ENCODE results near the gene ZNF768.

Gene ZNF768

DNA sequence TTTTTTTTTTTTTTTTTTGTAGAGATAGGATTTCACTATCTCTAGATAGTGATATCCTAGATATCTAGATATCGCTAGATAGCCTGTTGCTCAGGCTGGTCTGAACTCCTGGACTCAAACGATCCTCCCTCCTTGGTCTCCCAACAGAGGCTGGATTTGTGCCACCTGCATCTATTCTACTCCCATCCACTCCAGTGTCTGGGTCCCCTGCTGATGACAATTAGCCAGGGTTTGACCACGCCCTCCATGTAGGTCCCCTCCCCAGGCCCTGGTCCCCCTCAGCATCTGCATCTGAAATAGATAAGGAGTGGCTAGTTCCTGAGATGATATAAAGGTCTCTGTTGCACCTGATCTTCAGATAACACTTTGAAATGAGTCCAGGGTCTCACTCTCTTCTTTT, 42.9 kb upstream of the ZNF768 start:
- no CpG with 5 or more reads among the region's 3 CpGs for WGBS (ENCODE audit: extremely low coverage, insufficient coverage, low lambda C conversion rate)
- no peak overlapping the region for H2BK5ac ChIP-seq (ENCODE audit: low read length)

DNA sequence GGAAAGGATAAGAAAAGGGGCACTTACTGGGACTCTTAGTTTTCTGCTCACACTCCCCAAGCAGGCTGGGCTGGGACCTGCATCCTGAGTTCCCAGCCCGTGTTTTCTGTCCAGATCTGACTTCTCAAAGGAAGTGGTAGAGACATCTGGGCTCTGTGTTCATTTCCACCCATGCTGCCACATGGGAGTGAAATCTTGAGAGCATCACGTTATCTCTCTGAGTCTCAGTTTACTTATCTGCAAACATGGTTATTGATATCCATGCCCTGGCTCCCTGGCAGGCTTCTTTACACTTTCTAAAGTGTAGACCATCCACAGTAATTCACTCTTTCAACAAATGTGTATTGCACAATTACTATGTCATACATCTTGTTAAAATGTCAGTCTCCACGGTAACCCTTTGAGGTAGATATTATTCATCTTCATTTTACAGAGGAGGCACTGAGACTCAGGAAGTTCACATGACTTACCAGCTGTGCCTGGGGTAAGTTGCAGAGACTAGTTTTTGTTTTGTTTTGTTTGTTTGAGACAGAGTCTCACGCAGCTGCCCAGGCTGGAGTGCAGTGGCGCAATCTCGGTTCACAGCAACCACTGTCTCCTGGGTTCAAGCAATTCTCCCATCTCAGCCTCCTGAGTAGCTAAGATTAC, 41.7 kb upstream of the ZNF768 start:
- Histone ChIP-seq H3K9ac (ENCODE audit: low read length) (no peak overlapping the region), H2BK5ac (ENCODE audit: low read length) (no peak overlapping the region), H3K27ac (ENCODE audit: low read depth, low read length) (no peak overlapping the region), H2BK120ac (ENCODE audit: low read depth, low read length) (no peak overlapping the region), H3K79me1 (ENCODE audit: low read length) (no peaks in the 10 kb centered on the region), H3K23ac (ENCODE audit: low read length) (no peak overlapping the region), H2BK15ac (replicated peaks; ENCODE audit: low read depth) (no peak overlapping the region), H3K27me3 (ENCODE audit: insufficient read depth, low read length, poor library complexity) (no peaks in the 10 kb centered on the region), H3K4me1 (ENCODE audit: control insufficient read depth, low read depth, low read length) (no peaks in the 10 kb centered on the region), H3K79me2 (ENCODE audit: control insufficient read depth, insufficient read depth, low read length) (no peaks in the 10 kb centered on the region), H2AK5ac (ENCODE audit: low read length) (no peak overlapping the region), H3K18ac (ENCODE audit: low read length) (no peak overlapping the region), H3K4ac (ENCODE audit: low read depth, low read length) (no peak overlapping the region), H3K56ac (ENCODE audit: low read length) (no peak overlapping the region), H3K4me3 (ENCODE audit: low read length) (no peak overlapping the region), H3K4me2 (ENCODE audit: low read length) (no peak overlapping the region), H4K5ac (ENCODE audit: low read length) (no peak overlapping the region), H3K36me3 (ENCODE audit: control insufficient read depth, insufficient read depth, low read length) (no peaks in the 10 kb centered on the region), H4K8ac (ENCODE audit: low read depth, low read length) (no peak overlapping the region)
- DNase-seq, result no peak
- no CpG with 5 or more reads among the region's 6 CpGs for WGBS (ENCODE audit: extremely low coverage, insufficient coverage, low lambda C conversion rate)

More for the DNA sequence above, 42.9 kb upstream of the ZNF768 start:
- Histone ChIP-seq H3K79me2 (ENCODE audit: control insufficient read depth, insufficient read depth, low read length) (no peaks in the 10 kb centered on the region), H3K23ac (ENCODE audit: low read length) (no peak overlapping the region), H3K36me3 (ENCODE audit: control insufficient read depth, insufficient read depth, low read length) (no peaks in the 10 kb centered on the region), H3K4me3 (ENCODE audit: low read length) (no peak overlapping the region), H3K4me1 (ENCODE audit: control insufficient read depth, low read depth, low read length) (no peaks in the 10 kb centered on the region), H4K5ac (ENCODE audit: low read length) (no peak overlapping the region), H3K27me3 (ENCODE audit: insufficient read depth, low read length, poor library complexity) (no peaks in the 10 kb centered on the region), H3K79me1 (ENCODE audit: low read length) (no peaks in the 10 kb centered on the region), H3K18ac (ENCODE audit: low read length) (no peak overlapping the region), H2BK120ac (ENCODE audit: low read depth, low read length) (no peak overlapping the region), H3K4ac (ENCODE audit: low read depth, low read length) (no peak overlapping the region), H3K56ac (ENCODE audit: low read length) (no peak overlapping the region), H2BK15ac (replicated peaks; ENCODE audit: low read depth) (no peak overlapping the region), H3K4me2 (ENCODE audit: low read length) (no peak overlapping the region), H2AK5ac (ENCODE audit: low read length) (no peak overlapping the region), H3K9ac (ENCODE audit: low read length) (no peak overlapping the region), H4K8ac (ENCODE audit: low read depth, low read length) (no peak overlapping the region), H3K27ac (ENCODE audit: low read depth, low read length) (no peak overlapping the region)
- no peak for DNase-seq

DNA sequence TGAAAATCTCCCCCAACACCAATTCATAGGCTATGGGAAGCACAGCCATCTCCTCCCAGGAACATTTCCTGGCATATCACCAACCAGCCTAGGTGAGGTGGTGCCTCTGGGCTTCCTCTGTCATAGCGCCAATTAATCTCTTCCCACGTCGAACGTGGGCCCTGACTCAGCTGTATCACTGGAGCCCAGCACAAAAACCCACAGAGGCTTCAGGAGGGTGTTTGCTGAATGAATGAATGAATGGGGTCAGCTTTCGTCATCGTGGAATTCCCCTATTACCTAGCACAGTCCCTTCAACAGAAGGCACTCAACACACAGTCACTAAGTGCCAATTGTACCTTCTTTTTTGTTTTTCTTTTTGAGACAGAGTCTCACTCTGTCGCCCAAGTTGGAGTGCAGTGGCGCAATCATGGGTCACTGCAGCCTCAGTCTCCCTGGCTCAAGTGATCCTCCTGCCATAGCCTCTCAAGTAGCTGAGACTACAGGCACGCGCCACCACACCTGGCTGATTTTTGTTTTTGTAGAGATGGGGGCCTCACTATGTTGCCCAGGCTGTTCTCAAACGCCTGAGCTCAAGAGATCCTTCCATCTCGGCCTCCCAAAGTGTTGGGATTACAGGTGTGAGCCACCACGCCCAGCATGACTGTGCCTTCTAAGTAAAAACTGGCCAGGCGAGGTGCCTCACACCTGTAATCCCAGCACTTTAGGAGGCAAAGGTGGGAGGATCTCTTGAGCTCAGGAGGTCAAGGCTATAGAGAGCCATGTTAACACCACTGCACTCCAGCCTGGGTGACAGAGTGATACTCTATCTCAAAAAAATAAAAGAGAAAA, 41.0 kb upstream of the ZNF768 start:
- H3K23ac ChIP-seq (ENCODE audit: low read length), result no peak overlapping the region
- no peaks in the 10 kb centered on the region for H3K4me1 ChIP-seq (ENCODE audit: control insufficient read depth, low read depth, low read length)
- H2BK120ac ChIP-seq (ENCODE audit: low read depth, low read length), result no peak overlapping the region
- no peak overlapping the region for H3K27ac ChIP-seq (ENCODE audit: low read depth, low read length)
- H3K79me1 ChIP-seq (ENCODE audit: low read length), result no peaks in the 10 kb centered on the region
- no peak overlapping the region for H3K4me2 ChIP-seq (ENCODE audit: low read length)
- H4K8ac ChIP-seq (ENCODE audit: low read depth, low read length), result no peak overlapping the region
- no peak overlapping the region for H3K4me3 ChIP-seq (ENCODE audit: low read length)
- H3K4ac ChIP-seq (ENCODE audit: low read depth, low read length), result no peak overlapping the region
- no peak overlapping the region for H3K9ac ChIP-seq (ENCODE audit: low read length)
- H3K79me2 ChIP-seq (ENCODE audit: control insufficient read depth, insufficient read depth, low read length), result no peaks in the 10 kb centered on the region
- H3K56ac ChIP-seq (ENCODE audit: low read length), result no peak overlapping the region
- DNase-seq, result no peak
- no peak overlapping the region for H3K18ac ChIP-seq (ENCODE audit: low read length)
- H2BK5ac ChIP-seq (ENCODE audit: low read length), result no peak overlapping the region
- H2AK5ac ChIP-seq (ENCODE audit: low read length), result no peak overlapping the region
- WGBS (ENCODE audit: extremely low coverage, insufficient coverage, low lambda C conversion rate), result no CpG with 5 or more reads among the region's 14 CpGs
- no peaks in the 10 kb centered on the region for H3K36me3 ChIP-seq (ENCODE audit: control insufficient read depth, insufficient read depth, low read length)
- no peaks in the 10 kb centered on the region for H3K27me3 ChIP-seq (ENCODE audit: insufficient read depth, low read length, poor library complexity)
- H4K5ac ChIP-seq (ENCODE audit: low read length), result no peak overlapping the region
- no peak overlapping the region for H2BK15ac ChIP-seq (replicated peaks; ENCODE audit: low read depth)

DNA sequence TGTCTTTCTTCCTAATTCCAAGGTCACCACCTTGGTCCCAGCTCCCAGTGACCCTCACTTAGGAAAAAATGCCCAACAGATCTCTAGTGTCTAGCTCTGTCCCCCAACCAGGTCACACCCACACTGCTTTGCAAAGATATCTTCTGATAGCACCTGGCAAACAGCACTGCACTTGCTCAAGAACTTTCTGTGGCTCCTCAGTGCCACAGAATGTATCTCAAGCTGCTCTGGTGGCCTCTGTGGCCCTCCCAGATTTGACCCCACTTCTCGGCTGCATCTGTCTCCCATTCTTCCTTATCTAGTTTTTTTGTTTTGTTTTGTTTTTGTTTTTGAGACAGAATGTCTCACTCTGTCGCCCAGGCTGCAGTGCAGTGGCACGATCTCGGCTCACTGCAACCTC, 40.2 kb upstream of the ZNF768 start:
- H3K79me2 ChIP-seq (ENCODE audit: control insufficient read depth, insufficient read depth, low read length), result no peaks in the 10 kb centered on the region
- H3K4me3 ChIP-seq (ENCODE audit: low read length), result no peak overlapping the region
- no peaks in the 10 kb centered on the region for H3K36me3 ChIP-seq (ENCODE audit: control insufficient read depth, insufficient read depth, low read length)
- no peak overlapping the region for H4K8ac ChIP-seq (ENCODE audit: low read depth, low read length)
- H3K79me1 ChIP-seq (ENCODE audit: low read length), result no peaks in the 10 kb centered on the region
- H3K9ac ChIP-seq (ENCODE audit: low read length), result no peak overlapping the region
- DNase-seq, result no peak
- H3K18ac ChIP-seq (ENCODE audit: low read length), result no peak overlapping the region
- no peak overlapping the region for H3K56ac ChIP-seq (ENCODE audit: low read length)
- H3K4me1 ChIP-seq (ENCODE audit: control insufficient read depth, low read depth, low read length), result no peaks in the 10 kb centered on the region
- no peak overlapping the region for H3K23ac ChIP-seq (ENCODE audit: low read length)
- H2AK5ac ChIP-seq (ENCODE audit: low read length), result no peak overlapping the region
- no peak overlapping the region for H3K4me2 ChIP-seq (ENCODE audit: low read length)
- H4K5ac ChIP-seq (ENCODE audit: low read length), result no peak overlapping the region
- H2BK5ac ChIP-seq (ENCODE audit: low read length), result no peak overlapping the region
- H3K27me3 ChIP-seq (ENCODE audit: insufficient read depth, low read length, poor library complexity), result no peaks in the 10 kb centered on the region
- H3K4ac ChIP-seq (ENCODE audit: low read depth, low read length), result no peak overlapping the region
- WGBS (ENCODE audit: extremely low coverage, insufficient coverage, low lambda C conversion rate), result no CpG with 5 or more reads among the region's 4 CpGs
- no peak overlapping the region for H2BK15ac ChIP-seq (replicated peaks; ENCODE audit: low read depth)
- no peak overlapping the region for H3K27ac ChIP-seq (ENCODE audit: low read depth, low read length)
- H2BK120ac ChIP-seq (ENCODE audit: low read depth, low read length), result no peak overlapping the region

DNA sequence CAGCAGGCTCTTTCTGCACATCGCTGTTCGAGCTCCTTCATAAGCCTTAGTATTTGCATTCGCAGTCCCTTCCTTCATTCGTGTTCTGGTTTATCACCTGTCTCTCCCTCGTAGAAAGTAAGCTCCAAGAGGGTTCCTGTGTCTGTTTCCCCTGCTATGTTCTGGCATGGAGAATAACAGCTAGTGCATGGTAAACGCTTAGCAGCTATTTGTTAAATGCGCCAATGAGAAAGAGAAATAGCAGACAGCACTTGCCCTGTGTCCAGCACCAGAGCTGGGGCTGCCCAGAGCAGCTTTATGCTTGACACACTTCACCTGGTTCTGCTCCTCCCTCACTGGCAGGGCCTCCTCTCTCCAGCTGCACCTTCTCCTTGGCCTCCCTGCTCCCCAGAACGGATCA, 39.6 kb upstream of the ZNF768 start:
- Histone ChIP-seq H3K36me3 (ENCODE audit: control insufficient read depth, insufficient read depth, low read length) (no peaks in the 10 kb centered on the region), H3K56ac (ENCODE audit: low read length) (no peak overlapping the region), H3K27me3 (ENCODE audit: insufficient read depth, low read length, poor library complexity) (no peaks in the 10 kb centered on the region), H3K4me2 (ENCODE audit: low read length) (no peak overlapping the region), H2BK5ac (ENCODE audit: low read length) (no peak overlapping the region), H3K4me3 (ENCODE audit: low read length) (no peak overlapping the region), H3K4me1 (ENCODE audit: control insufficient read depth, low read depth, low read length) (no peaks in the 10 kb centered on the region), H3K27ac (ENCODE audit: low read depth, low read length) (no peak overlapping the region), H4K5ac (ENCODE audit: low read length) (no peak overlapping the region), H2BK15ac (replicated peaks; ENCODE audit: low read depth) (no peak overlapping the region), H3K79me2 (ENCODE audit: control insufficient read depth, insufficient read depth, low read length) (no peaks in the 10 kb centered on the region), H2BK120ac (ENCODE audit: low read depth, low read length) (no peak overlapping the region), H2AK5ac (ENCODE audit: low read length) (no peak overlapping the region), H3K4ac (ENCODE audit: low read depth, low read length) (no peak overlapping the region), H3K18ac (ENCODE audit: low read length) (no peak overlapping the region), H3K79me1 (ENCODE audit: low read length) (no peaks in the 10 kb centered on the region), H4K8ac (ENCODE audit: low read depth, low read length) (no peak overlapping the region), H3K23ac (ENCODE audit: low read length) (no peak overlapping the region), H3K9ac (ENCODE audit: low read length) (no peak overlapping the region)
- WGBS (ENCODE audit: extremely low coverage, insufficient coverage, low lambda C conversion rate), result no CpG with 5 or more reads among the region's 8 CpGs
- no peak for DNase-seq

All from mesendoderm (in vitro differentiated cells).